GM12864 (cell line): Measurements from ENCODE around the gene UBAP2.

Experiments
- DNase-seq: peaks from one replicate; pipeline ENCODE4 v3.0.0-alpha.2; 2011; ENCODE audit warnings: low read depth
- H3K4me3 ChIP-seq: 2 replicates; pipeline ENCODE4 v1.5.1; 2011; ENCODE audit warnings: mild to moderate bottlenecking, low read depth, low read length, control low read depth
- TF ChIP-seq, protein P1 (sequence below): IDR thresholded peaks from 2 replicates; pipeline ENCODE4 v1.5.1; 2011; ENCODE audit warnings: low read depth, mild to moderate bottlenecking, moderate library complexity, low read length, control low read depth, inconsistent platforms; ENCODE audit errors: missing control alignments

Gene UBAP2

GRCh38 chr9:33893861-33894260 is 154.8 kb downstream of the UBAP2 start:
- TF ChIP-seq, protein P1, sequence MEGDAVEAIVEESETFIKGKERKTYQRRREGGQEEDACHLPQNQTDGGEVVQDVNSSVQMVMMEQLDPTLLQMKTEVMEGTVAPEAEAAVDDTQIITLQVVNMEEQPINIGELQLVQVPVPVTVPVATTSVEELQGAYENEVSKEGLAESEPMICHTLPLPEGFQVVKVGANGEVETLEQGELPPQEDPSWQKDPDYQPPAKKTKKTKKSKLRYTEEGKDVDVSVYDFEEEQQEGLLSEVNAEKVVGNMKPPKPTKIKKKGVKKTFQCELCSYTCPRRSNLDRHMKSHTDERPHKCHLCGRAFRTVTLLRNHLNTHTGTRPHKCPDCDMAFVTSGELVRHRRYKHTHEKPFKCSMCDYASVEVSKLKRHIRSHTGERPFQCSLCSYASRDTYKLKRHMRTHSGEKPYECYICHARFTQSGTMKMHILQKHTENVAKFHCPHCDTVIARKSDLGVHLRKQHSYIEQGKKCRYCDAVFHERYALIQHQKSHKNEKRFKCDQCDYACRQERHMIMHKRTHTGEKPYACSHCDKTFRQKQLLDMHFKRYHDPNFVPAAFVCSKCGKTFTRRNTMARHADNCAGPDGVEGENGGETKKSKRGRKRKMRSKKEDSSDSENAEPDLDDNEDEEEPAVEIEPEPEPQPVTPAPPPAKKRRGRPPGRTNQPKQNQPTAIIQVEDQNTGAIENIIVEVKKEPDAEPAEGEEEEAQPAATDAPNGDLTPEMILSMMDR, result no peak
- H3K4me3 ChIP-seq, result no peak overlapping the region
- DNase-seq, result no peak

GRCh38 chr9:33885948-33886347 is 162.7 kb downstream of the UBAP2 start:
- no peak overlapping the region for H3K4me3 ChIP-seq
- TF ChIP-seq, protein P1, result no peak
- DNase-seq, result no peak

DNA sequence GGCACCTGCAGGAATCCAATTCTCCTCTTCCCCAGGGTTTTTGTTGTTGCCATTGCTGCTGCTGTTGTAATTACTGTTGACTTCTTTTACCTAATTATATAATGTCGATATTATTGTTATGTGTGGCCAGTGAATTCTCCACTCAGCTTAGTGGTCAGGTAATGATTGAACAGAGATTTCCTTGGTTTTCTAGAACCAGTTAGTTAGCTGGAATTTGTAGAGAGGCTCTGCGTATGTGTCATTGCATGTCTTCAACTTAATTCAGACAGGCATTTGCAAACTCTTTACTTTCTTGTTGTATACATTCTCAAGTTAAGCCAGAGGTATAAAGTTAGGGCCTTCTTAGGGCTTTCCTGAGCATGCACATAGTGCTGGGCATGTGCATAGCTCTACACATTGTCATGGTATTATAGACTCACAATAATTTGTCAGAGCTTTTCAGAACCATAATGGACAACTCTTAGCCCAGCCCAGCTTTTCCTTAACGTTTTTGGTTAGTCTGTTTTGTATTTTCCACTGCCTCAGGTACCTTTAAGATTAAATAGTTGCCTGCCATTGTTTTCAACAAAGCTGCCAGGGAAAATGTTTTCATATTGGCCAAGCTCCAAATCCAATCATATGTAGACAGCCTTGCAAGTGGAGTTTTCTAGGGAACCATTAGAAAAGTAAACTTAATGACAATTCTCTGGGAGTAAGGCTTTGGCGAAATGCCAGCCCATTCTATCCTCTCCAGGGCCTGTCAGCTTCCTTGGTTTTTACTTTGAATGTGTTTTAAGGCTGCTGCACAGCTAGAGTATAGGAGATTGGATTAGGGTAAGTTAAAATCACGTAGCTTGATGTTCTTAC is 163.6 kb downstream of the UBAP2 start:
- DNase-seq, result no peak
- TF ChIP-seq, protein P1, result no peak
- no peak overlapping the region for H3K4me3 ChIP-seq

DNA sequence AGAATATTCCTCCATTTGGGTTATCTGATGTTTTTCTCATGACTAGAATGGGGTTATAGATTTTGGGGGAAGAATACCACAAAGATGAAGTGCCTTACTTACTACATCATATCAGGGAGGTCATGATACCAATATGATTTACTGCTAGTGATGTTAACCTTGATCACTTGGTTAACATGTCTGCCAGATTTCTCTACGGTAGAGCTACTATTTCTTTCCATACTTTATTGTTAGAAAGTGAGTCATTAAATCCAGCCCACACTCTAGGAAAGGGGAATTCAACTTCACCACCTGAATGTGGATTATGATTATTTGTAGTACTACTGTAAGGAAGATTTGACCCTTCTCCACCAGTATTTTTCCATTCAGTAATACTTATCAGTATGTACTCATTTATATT is 167.1 kb downstream of the UBAP2 start:
- H3K4me3 ChIP-seq, result no peak overlapping the region
- no peak for DNase-seq
- TF ChIP-seq, protein P1, result no peak

- no peak for DNase-seq
- TF ChIP-seq, protein P1, result no peak
- H3K4me3 ChIP-seq, result no peak overlapping the region
Measured at GRCh38 chr9:33880211-33881089, 168.2 kb downstream of the UBAP2 start.

GRCh38 chr9:33878691-33879366 is 169.9 kb downstream of the UBAP2 start:
- TF ChIP-seq, protein P1, result no peak

More at GRCh38 chr9:33878691-33879366, 169.9 kb downstream of the UBAP2 start:
- no peak for DNase-seq
- H3K4me3 ChIP-seq, result no peak overlapping the region
